Gastroesophageal sphincter (tissue), 3 donors: Measurements from ENCODE around the gene ACSL6.

Experiments
- EP300 ChIP-seq: sonication (generic); formaldehyde crosslinking; IDR thresholded peaks from one replicate; pipeline ENCODE4 v1.6.1; 2017; ENCODE audit warnings: antibody characterized with exemption, mild to moderate bottlenecking
- POLR2A ChIP-seq, 2 donors: fragments of 450-650 bp; IDR thresholded peaks; one replicate each; pipeline ENCODE4 v1.6.1; 2017; ENCODE audit warnings: antibody characterized with exemption in 2 of 2, mild to moderate bottlenecking in 2 of 2, moderate library complexity in 1 of 2
- POLR2AphosphoS5 ChIP-seq: sonication (generic); formaldehyde crosslinking; IDR thresholded peaks from one replicate; pipeline ENCODE4 v1.6.1; 2017; ENCODE audit warnings: antibody characterized with exemption
- TF ChIP-seq, protein P1 (sequence below), 4 experiments: fragments of 200-600 bp in 2 of 4; fragments of 450-650 bp in 2 of 4; sonication (generic) in 1 of 4; IDR thresholded peaks; one replicate each; pipeline ENCODE4 v1.5.1; 2017 to 2019; ENCODE audit warnings: antibody characterized with exemption in 4 of 4, mild to moderate bottlenecking in 2 of 4, moderate library complexity in 2 of 4

DNA sequence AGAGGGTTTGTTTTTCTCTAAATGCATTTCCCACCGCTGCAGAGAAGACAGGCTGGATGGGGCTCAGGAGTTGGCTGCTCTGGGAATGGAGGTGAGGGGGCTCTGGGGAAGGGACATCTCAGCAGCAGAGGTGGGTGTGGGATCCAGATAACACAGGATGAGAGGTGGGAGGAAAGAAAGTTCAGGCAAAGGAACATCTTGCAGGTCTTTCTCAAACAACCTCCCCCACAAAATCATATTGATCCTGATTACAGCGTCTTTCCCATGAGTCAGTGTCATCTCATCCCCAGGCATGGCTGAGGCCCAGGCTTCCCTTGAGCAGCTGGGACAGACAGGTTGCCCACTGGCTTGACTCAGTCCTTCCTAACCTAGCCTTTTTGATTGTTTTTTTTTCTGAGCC is 11.3 kb upstream of the ACSL6 start:
- TF ChIP-seq POLR2A (IDR thresholded peaks at IDR 0.05) = no peak
- TF ChIP-seq, protein P1, sequence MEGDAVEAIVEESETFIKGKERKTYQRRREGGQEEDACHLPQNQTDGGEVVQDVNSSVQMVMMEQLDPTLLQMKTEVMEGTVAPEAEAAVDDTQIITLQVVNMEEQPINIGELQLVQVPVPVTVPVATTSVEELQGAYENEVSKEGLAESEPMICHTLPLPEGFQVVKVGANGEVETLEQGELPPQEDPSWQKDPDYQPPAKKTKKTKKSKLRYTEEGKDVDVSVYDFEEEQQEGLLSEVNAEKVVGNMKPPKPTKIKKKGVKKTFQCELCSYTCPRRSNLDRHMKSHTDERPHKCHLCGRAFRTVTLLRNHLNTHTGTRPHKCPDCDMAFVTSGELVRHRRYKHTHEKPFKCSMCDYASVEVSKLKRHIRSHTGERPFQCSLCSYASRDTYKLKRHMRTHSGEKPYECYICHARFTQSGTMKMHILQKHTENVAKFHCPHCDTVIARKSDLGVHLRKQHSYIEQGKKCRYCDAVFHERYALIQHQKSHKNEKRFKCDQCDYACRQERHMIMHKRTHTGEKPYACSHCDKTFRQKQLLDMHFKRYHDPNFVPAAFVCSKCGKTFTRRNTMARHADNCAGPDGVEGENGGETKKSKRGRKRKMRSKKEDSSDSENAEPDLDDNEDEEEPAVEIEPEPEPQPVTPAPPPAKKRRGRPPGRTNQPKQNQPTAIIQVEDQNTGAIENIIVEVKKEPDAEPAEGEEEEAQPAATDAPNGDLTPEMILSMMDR (IDR thresholded peaks at IDR 0.05) = no peak
- TF ChIP-seq POLR2AphosphoS5 = no peak
- TF ChIP-seq EP300 = no peak
